Stimulated activated naive CD4-positive, alpha-beta T cell (primary cell): ENCODE results near the gene PDIA4.

Experiments used
- DNase-seq, 6 experiments: peaks; one replicate each; lab custom pipeline; 2025; lab: John Stamatoyannopoulos, UW

PDIA4 gene

GRCh38 chr7:149003560-149004305 lies 24.6 kb downstream of the PDIA4 start:
- DNase-seq: no peak

DNA sequence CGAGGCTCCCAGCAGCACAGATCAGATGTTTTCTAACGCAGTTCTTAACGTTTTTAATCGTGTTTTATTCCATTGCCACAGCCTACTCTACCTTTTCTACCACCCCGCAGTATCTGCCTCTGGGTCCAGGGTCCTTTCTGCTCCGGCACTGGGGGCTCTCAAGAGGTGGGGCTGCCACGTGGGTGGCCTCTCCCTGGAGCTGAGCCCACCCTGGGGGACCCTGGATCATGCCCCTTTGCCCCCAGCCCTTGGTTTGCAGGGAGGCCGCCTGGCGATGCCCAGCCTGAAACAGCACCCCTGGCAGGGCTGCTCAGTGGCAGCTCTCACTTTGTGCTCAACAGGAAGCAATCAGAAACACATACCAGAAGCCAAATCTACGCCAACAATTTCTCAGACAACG lies 25.3 kb downstream of the PDIA4 start:
- no peak for DNase-seq

GRCh38 chr7:149002604-149003003 lies 25.7 kb downstream of the PDIA4 start:
- no peak for DNase-seq

DNA sequence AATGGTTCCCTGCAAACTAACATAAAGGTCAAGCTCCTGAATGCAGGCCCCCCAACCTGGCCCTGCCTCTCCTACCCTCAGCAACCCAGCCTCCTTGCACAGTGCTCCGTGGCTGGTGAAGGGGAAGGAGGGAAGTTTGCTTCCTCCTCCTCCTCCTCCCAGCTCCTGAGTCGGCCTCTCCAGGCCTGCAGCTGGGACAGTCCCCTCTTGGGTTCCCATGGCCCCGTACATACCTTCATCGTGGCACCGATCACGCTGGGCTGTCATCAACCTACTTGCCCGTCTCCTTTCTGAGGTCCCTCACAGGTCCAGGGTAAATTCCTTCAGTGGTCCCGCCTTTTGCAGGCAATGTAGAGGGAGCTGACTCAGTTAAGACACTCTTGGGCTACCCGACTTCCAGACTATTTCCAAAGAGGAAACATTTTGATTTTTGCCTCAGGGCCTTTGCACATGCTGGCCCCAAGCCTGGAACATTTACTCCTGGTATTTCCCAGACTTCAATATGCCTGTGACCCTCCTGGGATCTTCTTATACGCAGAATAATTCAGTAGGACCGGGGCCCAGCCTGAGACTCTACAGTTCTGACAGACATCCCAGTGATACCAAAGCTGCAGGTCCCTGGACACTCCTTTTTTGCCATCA lies 26.8 kb downstream of the PDIA4 start:
- DNase-seq: no peak

GRCh38 chr7:149000961-149001360 lies 27.3 kb downstream of the PDIA4 start:
- no peak for DNase-seq

DNA sequence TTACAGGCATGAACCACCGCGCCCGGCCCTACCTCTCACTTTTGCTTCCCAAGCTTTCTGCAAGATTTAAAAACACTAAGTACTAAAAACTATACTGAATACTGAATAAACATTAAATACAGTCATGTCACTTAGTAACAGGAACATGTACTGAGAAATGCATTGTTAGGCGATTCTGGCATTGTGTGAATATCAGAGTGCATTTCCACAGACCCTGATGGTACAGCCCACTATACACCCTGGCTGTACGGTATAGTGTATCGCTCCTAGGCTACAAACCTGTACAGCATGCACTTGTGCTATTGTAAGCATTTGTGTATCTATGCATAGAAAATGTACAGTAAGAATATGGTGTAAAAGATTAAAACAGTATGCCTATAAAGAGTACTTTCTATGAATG lies 29.1 kb downstream of the PDIA4 start:
- no peak for DNase-seq

GRCh38 chr7:148997497-148997896 lies 30.8 kb downstream of the PDIA4 start:
- DNase-seq: no peak

GRCh38 chr7:148994576-148994975 lies 33.7 kb downstream of the PDIA4 start:
- no peak for DNase-seq

- no peak for DNase-seq
Observed at GRCh38 chr7:148993193-148993592, 35.1 kb downstream of the PDIA4 start.

DNA sequence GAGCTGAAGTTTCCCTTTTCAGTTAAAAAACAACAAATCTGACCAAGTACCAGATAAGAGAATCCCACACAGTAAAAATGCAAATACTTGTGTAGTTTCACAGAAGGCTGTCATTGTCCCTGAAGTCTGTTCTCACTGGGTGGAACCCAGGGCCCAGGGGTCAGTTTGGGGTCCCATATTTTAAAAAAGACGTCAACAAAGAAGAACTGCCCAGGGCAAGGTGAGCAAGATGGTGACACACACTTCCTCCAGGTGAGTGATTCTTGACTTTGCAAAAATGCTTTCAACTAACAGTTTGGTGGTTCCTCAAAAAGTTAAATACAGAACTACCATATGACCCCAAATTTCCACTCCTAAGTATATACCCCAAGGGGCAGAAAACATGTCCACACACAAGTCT lies 36.8 kb downstream of the PDIA4 start:
- no peak for DNase-seq

- DNase-seq: peak in 1 of 6 experiments; percentile 60
Observed at GRCh38 chr7:148987751-148988512, 40.4 kb downstream of the PDIA4 start.

DNA sequence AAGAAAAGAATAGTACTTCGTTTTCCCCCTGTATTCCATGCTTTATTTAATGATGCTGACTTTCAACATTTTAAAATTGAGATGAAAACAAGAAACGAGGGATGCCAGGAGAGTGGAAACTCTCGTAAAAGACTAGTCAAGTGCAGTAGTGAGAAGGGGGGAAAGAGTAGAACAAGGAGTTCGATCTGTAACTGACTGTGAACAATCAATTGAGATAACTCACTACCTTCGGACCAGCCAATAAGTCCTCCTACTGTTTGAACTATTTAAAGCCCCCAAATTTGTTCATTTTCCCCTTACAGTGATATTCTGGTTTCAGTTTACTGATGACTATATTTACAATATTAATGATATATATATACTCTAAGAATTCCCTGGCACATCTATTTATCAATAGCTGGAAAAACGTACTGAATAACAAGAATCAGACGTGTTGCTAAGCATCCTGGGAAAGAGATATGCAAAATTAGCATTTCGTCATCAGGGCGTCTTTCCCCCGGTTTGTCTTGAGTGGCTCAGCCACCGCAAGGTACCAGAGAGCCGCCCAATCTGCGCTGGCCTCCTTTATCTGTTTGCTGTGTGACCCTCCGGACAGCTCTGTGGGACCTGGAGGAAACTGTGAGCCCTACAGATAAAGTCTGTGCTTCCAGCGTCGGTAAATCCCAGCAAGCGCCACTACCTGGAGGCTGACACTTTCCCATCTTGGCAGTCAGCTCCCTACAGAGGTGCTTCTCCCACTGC lies 41.1 kb downstream of the PDIA4 start:
- DNase-seq: peak; percentile 69 to 94 (median 86)

- DNase-seq: no peak
Observed at GRCh38 chr7:148986742-148987009, 41.6 kb downstream of the PDIA4 start.

GRCh38 chr7:148983200-148984146 lies 44.8 kb downstream of the PDIA4 start:
- DNase-seq: peak; percentile 72 to 86 (median 79)

DNA sequence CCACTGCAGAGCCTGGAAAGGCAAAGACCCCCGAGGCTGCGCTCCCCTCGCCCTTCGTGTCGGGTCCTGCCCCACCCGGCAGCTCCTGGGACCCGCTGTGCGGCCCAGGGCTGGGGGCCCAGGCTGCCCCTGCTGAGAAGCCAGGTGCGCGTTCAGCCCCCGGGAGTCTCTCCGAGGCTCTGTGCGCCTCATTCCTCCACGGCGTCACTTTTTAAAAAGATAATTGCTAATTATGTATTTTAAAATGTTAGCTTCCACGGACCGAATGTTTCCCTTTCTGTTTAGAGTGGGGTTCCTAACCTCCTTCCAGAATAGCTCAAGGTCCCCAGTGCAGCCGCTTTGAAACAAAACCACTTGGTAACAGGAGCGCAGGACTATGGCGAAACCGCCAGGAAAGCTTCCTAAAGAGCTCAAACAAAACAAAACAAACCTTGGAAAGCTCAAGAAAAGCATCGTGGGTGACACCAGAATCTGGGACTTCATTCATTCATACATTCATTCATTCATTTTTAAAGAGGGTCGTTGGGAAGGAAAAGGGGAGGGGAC lies 45.6 kb downstream of the PDIA4 start:
- peak in 2 of 6 experiments; percentile 32 to 47 for DNase-seq

DNA sequence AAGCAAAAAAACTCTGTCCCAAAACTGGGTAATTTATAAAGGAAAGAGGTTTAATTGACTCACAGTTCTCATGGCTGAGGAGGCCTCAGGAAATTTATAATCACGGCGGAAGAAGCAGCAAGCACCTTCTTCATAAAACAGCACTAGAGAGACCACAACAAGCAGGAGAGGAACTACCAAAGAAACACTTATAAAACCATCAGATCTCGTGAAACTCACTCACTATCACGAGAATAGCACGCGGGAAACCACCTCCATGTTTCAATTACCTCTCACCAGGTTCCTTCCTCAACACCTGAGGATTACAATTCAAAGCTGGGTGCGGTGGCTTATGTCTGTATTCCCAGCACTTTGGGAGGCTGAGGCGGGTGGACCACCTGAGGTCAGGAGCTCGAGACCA lies 48.5 kb downstream of the PDIA4 start:
- peak in 5 of 6 experiments; percentile 9 to 72 (median 57) for DNase-seq

- peak in 1 of 6 experiments; percentile 3 for DNase-seq
Observed at GRCh38 chr7:148979072-148979471, 49.2 kb downstream of the PDIA4 start.

DNA sequence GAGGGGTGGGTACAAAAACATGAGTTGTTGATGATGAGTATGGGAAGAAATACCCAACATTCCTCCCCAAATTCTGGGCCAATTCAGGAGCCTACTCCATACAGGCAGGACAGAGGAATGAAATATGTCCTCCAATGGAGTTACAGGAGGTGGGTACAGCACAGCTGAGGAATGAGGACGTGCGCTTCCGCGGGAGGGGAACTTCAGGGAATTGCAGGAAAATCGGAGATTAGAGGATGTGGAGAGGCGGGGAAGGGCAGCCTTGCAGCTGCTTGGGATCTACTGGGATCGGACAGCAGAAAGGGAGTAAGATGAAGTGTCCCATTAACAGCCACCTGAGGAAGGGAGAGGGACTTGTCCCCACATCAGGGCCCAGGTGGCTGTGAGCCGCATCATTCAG lies 50.2 kb downstream of the PDIA4 start:
- no peak for DNase-seq

DNA sequence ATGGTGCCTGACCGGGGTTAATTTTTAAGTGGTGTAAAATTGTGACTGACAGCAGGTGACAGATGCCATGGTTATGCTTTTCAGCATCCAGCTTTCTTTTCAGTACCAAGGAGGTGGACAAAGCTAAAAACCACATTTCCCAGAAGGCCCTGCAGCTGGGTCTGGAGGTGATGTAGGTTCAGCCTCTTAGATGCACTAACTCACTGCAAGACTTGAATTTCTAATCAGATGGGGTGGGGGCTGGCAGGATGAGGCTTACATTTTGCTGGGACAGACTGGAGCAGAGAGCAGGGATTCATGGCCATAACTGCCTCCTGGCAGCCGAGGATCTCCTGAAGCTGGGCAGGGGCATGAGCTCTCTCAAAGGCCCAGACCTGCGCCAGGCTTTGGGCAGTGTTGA lies 52.4 kb downstream of the PDIA4 start:
- no peak for DNase-seq

DNA sequence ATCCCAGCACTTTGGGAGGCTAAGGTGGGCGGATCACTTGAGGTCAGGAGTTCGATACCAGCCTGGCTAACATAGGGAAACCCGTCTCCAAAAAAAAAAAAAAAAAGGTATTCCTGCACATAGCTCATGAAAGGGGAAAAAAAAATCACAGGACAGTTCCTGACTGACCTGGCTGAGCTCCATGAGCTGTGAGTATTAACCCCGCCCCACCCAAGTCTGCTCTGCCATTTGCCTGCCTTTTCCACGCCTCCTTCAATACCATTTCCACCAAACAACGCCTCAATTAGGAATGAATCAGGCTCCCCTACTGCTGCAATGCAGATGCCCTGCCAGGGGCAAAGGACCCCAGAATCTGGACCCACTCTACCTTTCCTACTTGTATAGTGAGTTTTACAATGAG lies 55.0 kb downstream of the PDIA4 start:
- no peak for DNase-seq

- DNase-seq: no peak
Observed at GRCh38 chr7:148972375-148972774, 55.9 kb downstream of the PDIA4 start.
